Measurements from ENCODE around the gene CYB5R4.
"Not testable (repeated sequence)": the region's sequence is repeated elsewhere in the genome, so short reads cannot be mapped to it uniquely, and the experiment has no call there.

Gene CYB5R4

GRCh38 chr6:83867043-83867442 is 7.6 kb downstream of the CYB5R4 start:
- no peak for DNase-seq (ENCODE audit: low read depth in 2 of 2)

- DNase-seq (ENCODE audit: low read depth in 2 of 2): no peak
These were observed 8.2 kb downstream of the CYB5R4 start for GRCh38 chr6:83867527-83868161.

- DNase-seq (ENCODE audit: low read depth in 2 of 2): no peak
These were observed 9.2 kb downstream of the CYB5R4 start for GRCh38 chr6:83868639-83869038.

GRCh38 chr6:83870649-83871048 is 11.2 kb downstream of the CYB5R4 start:
- no peak for DNase-seq (ENCODE audit: low read depth in 2 of 2)

GRCh38 chr6:83872386-83873118 is 13.1 kb downstream of the CYB5R4 start:
- DNase-seq (ENCODE audit: low read depth in 2 of 2): no peak

GRCh38 chr6:83873869-83874268 is 14.4 kb downstream of the CYB5R4 start:
- no peak for DNase-seq (ENCODE audit: low read depth in 2 of 2)

- DNase-seq (ENCODE audit: low read depth in 2 of 2): no peak
These were observed 16.4 kb downstream of the CYB5R4 start for GRCh38 chr6:83875843-83876242.

- no peak for DNase-seq (ENCODE audit: low read depth in 2 of 2)
These were observed 19.6 kb downstream of the CYB5R4 start for GRCh38 chr6:83878902-83879644.

GRCh38 chr6:83879746-83880145 is 20.3 kb downstream of the CYB5R4 start:
- no peak for DNase-seq (ENCODE audit: low read depth in 2 of 2)

- no peak for DNase-seq (ENCODE audit: low read depth in 2 of 2)
These were observed 23.8 kb downstream of the CYB5R4 start for GRCh38 chr6:83883240-83883639.

- no peak for DNase-seq (ENCODE audit: low read depth in 2 of 2)
These were observed 25.0 kb downstream of the CYB5R4 start for GRCh38 chr6:83884523-83884922.

- no peak for DNase-seq (ENCODE audit: low read depth in 2 of 2)
These were observed 26.5 kb downstream of the CYB5R4 start for GRCh38 chr6:83885984-83886383.

GRCh38 chr6:83889621-83890020 is 30.1 kb downstream of the CYB5R4 start:
- DNase-seq (ENCODE audit: low read depth in 2 of 2): no peak

GRCh38 chr6:83890520-83890919 is 31.0 kb downstream of the CYB5R4 start:
- DNase-seq (ENCODE audit: low read depth in 2 of 2): no peak

- DNase-seq (ENCODE audit: low read depth in 2 of 2): no peak
These were observed 32.1 kb downstream of the CYB5R4 start for GRCh38 chr6:83891586-83891985.

GRCh38 chr6:83893024-83893423 is 33.5 kb downstream of the CYB5R4 start:
- no peak for DNase-seq (ENCODE audit: low read depth in 2 of 2)

GRCh38 chr6:83897094-83897493 is 37.6 kb downstream of the CYB5R4 start:
- DNase-seq (ENCODE audit: low read depth in 2 of 2): not testable (repeated sequence)

- DNase-seq (ENCODE audit: low read depth in 2 of 2): no peak
These were observed 42.1 kb downstream of the CYB5R4 start for GRCh38 chr6:83901624-83902023.

GRCh38 chr6:83904395-83904794 is 44.9 kb downstream of the CYB5R4 start:
- DNase-seq (ENCODE audit: low read depth in 2 of 2): no peak

GRCh38 chr6:83905648-83906047 is 46.2 kb downstream of the CYB5R4 start:
- DNase-seq (ENCODE audit: low read depth in 2 of 2): no peak

- not testable (repeated sequence) for DNase-seq (ENCODE audit: low read depth in 2 of 2)
These were observed 48.3 kb downstream of the CYB5R4 start for GRCh38 chr6:83907623-83908390.

GRCh38 chr6:83908813-83909212 is 49.3 kb downstream of the CYB5R4 start:
- DNase-seq (ENCODE audit: low read depth in 2 of 2): no peak
